NB4 (cell line): ENCODE data around the gene ATXN3.

ENCODE experiments used
- DNase-seq: peaks from one replicate; pipeline ENCODE4 v3.0.0; 2010; ENCODE audit warnings: low read depth
- H3K4me3 ChIP-seq: one replicate; pipeline ENCODE4 v1.5.1; 2011; ENCODE audit warnings: mild to moderate bottlenecking, low read depth, low read length, moderate library complexity
- CTCF ChIP-seq: IDR thresholded peaks from one replicate; pipeline ENCODE4 v1.5.1; 2012; ENCODE audit warnings: low read depth, low read length
- MAX ChIP-seq: IDR thresholded peaks from 2 replicates; pipeline ENCODE4 v1.6.1; 2011; ENCODE audit warnings: low read depth, low read length
- MYC ChIP-seq: IDR thresholded peaks from 2 replicates; pipeline ENCODE4 v1.6.1; 2011; ENCODE audit warnings: low read depth, low read length
- POLR2A ChIP-seq: IDR thresholded peaks from 2 replicates; pipeline ENCODE4 v1.6.1; 2011; ENCODE audit warnings: mild to moderate bottlenecking; ENCODE audit not compliant: insufficient read length; ENCODE audit errors: extremely low read depth

ATXN3 gene

GRCh38 chr14:92143309-92143708 is 36.9 kb upstream of the ATXN3 start:
- H3K4me3 ChIP-seq, result no peak overlapping the region
- DNase-seq, result no peak
- TF ChIP-seq MAX (no peak), POLR2A (no peak), CTCF (no peak), MYC (no peak)

GRCh38 chr14:92135269-92135668 is 28.9 kb upstream of the ATXN3 start:
- TF ChIP-seq POLR2A (no peak), MAX (no peak), MYC (no peak), CTCF (peak; percentile 26)
- DNase-seq, result peak; percentile 27
- H3K4me3 ChIP-seq, result no peak overlapping the region

- TF ChIP-seq MYC (no peak), POLR2A (no peak), MAX (no peak), CTCF (no peak)
- no peak for DNase-seq
- no peak overlapping the region for H3K4me3 ChIP-seq
Measured at GRCh38 chr14:92134456-92134855, 28.1 kb upstream of the ATXN3 start.

- DNase-seq, result no peak
- H3K4me3 ChIP-seq, result peak overlapping the region; percentile 93
- no peak for TF ChIP-seq MYC
- no peak for TF ChIP-seq CTCF
- no peak for TF ChIP-seq POLR2A
- TF ChIP-seq MAX, result no peak
Measured at GRCh38 chr14:92122761-92123160, 16.4 kb upstream of the ATXN3 start.

GRCh38 chr14:92122351-92122677 is 15.9 kb upstream of the ATXN3 start:
- no peak for TF ChIP-seq MAX
- no peak for TF ChIP-seq CTCF
- no peak for TF ChIP-seq POLR2A
- TF ChIP-seq MYC, result no peak
- peak overlapping the region; percentile 93 for H3K4me3 ChIP-seq
- peak; percentile 59 for DNase-seq

- TF ChIP-seq CTCF (no peak), POLR2A (peak; percentile 80), MAX (no peak), MYC (no peak)
- peak within 1 kb of the TSS; percentile 93 for H3K4me3 ChIP-seq
- peak; percentile 84 for DNase-seq
Measured at GRCh38 chr14:92121670-92122350, 15.4 kb upstream of the ATXN3 start, which contains the start of the genes CPSF2 and NDUFB1. Gene CPSF2 (plus strand): TSS chr14:92121969. CDS start chr14:92130985, 9,016 bp downstream. Gene NDUFB1 (minus strand): TSS chr14:92121706. CDS start chr14:92117637, 4,069 bp downstream.
